DOHH2 (cell line): Measurements from ENCODE around the gene ENOX1.
A peak's percentile ranks its signal among the peaks of the same experiment; 100 is the strongest.

Experiments used
- H3F3A ChIP-seq: fragments of 200-600 bp; sonication (generic), shearing (Covaris generic); 2 replicates; pipeline ENCODE4 v1.6.0; 2016; ENCODE audit warnings: antibody characterized with exemption, mild to moderate bottlenecking; ENCODE audit not compliant: control insufficient read depth, insufficient read depth
- H3K27ac ChIP-seq: fragments of 200-600 bp; sonication (generic); 2 replicates; pipeline ENCODE4 v1.5.1; 2014; ENCODE audit warnings: low read depth, mild to moderate bottlenecking, low read length, moderate library complexity
- H3K27me3 ChIP-seq: fragments of 200-600 bp; sonication (generic); 2 replicates; pipeline ENCODE4 v1.6.1; 2014; ENCODE audit warnings: mild to moderate bottlenecking, low read length, mixed read lengths; ENCODE audit not compliant: control insufficient read depth
- H3K36me3 ChIP-seq: fragments of 200-600 bp; sonication (generic); 2 replicates; pipeline ENCODE4 v1.6.1; 2014; ENCODE audit warnings: mild to moderate bottlenecking, low read length, moderate library complexity, mixed read lengths; ENCODE audit not compliant: control insufficient read depth
- H3K4me1 ChIP-seq: fragments of 200-600 bp; sonication (generic); 2 replicates; pipeline ENCODE4 v1.6.1; 2014; ENCODE audit warnings: mild to moderate bottlenecking, low read length, mixed read lengths; ENCODE audit not compliant: control insufficient read depth
- H3K4me2 ChIP-seq: fragments of 200-600 bp; sonication (generic); 2 replicates; pipeline ENCODE4 v1.6.0; 2014; ENCODE audit warnings: mild to moderate bottlenecking, low read length, moderate library complexity
- H3K4me3 ChIP-seq: fragments of 200-600 bp; sonication (generic); 2 replicates; pipeline ENCODE4 v1.5.1; 2014; ENCODE audit warnings: mild to moderate bottlenecking, low read length, mixed read lengths
- H3K79me2 ChIP-seq: fragments of 200-600 bp; sonication (generic); 2 replicates; pipeline ENCODE4 v1.6.1; 2014; ENCODE audit warnings: mild to moderate bottlenecking, low read length, mixed read lengths; ENCODE audit not compliant: control insufficient read depth
- H3K9me2 ChIP-seq: fragments of 200-600 bp; sonication (generic); replicated peaks from 2 replicates; pipeline ENCODE4 v1.6.1; 2014; ENCODE audit warnings: mild to moderate bottlenecking, low read length, mixed read lengths; ENCODE audit not compliant: control insufficient read depth
- H3K9me3 ChIP-seq: fragments of 200-600 bp; sonication (generic); 2 replicates; pipeline ENCODE4 v1.6.1; 2014; ENCODE audit warnings: antibody characterized with exemption, low read length, mixed read lengths; ENCODE audit not compliant: control insufficient read depth, insufficient read depth
- H4K20me1 ChIP-seq: fragments of 200-600 bp; sonication (generic); 2 replicates; pipeline ENCODE4 v1.6.0; 2014; ENCODE audit warnings: low read depth, mild to moderate bottlenecking, antibody characterized with exemption, low read length, moderate library complexity; ENCODE audit not compliant: control insufficient read depth, insufficient read depth
- EZH2phosphoT487 ChIP-seq: fragments of 200-600 bp; sonication (generic); IDR thresholded peaks from 2 replicates; pipeline ENCODE4 v1.6.1; 2017; ENCODE audit warnings: borderline replicate concordance, mild to moderate bottlenecking, antibody characterized with exemption, low read length, moderate library complexity, mixed read lengths
- TF ChIP-seq, protein P1 (sequence below): fragments of 200-600 bp; sonication (generic); IDR thresholded peaks from one replicate; pipeline ENCODE4 v1.5.1; 2014; ENCODE audit warnings: antibody characterized with exemption, mild to moderate bottlenecking, low read depth, low read length; ENCODE audit not compliant: poor library complexity, severe bottlenecking

ENOX1 gene

DNA sequence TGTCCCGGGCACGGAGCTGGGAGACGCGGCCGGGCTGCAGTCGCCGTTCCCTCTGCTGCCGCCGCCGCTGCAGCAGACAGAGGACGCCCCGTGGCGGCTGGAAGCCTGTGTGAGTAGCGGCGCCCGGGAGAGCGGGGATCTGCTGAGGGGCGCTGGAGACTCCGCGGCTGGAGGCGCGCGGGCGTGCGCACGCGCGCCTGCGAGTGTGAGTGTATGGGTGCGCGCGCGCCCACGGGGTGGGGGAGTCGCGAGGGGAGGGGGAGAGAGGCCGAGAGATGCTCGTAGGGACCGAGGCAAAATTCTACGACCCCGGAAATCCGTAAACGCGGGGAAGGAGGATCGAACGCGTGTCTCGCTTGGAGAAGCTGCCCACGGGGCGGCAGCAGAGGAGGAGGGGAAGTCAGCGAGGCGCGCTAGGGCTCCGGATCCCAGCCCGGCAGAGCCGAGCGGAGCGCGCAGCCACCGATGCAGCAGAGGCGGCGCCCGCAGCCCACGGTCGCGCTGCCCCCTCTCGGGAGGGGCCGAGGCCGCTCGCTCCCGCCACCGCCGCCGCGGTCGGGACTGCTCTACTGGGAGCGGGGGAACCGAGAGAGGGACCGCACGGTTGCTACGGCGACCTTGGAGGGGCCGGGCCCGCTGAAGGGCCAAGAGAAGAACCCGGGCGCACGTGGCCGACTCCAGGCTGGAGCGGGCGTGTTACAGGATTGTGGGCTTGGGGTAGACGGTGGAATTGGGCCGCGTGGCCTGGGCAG lies at the start of gene ENOX1:
Gene ENOX1, minus strand, starts transcription at position 207 of the 752 bp plus-strand sequence.
- no peaks in the 10 kb centered on the region for H3K9me2 ChIP-seq
- H3K9me3 ChIP-seq: no peaks in the 10 kb centered on the region
- TF ChIP-seq, protein P1, sequence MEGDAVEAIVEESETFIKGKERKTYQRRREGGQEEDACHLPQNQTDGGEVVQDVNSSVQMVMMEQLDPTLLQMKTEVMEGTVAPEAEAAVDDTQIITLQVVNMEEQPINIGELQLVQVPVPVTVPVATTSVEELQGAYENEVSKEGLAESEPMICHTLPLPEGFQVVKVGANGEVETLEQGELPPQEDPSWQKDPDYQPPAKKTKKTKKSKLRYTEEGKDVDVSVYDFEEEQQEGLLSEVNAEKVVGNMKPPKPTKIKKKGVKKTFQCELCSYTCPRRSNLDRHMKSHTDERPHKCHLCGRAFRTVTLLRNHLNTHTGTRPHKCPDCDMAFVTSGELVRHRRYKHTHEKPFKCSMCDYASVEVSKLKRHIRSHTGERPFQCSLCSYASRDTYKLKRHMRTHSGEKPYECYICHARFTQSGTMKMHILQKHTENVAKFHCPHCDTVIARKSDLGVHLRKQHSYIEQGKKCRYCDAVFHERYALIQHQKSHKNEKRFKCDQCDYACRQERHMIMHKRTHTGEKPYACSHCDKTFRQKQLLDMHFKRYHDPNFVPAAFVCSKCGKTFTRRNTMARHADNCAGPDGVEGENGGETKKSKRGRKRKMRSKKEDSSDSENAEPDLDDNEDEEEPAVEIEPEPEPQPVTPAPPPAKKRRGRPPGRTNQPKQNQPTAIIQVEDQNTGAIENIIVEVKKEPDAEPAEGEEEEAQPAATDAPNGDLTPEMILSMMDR: no peak
- TF ChIP-seq EZH2phosphoT487: no peak
- 0 out of 2 replicates have a peak, but pooled peaks cover 6% of the 10 kb centered on the region for H3K4me1 ChIP-seq
- no peak within 1 kb of the TSS for H3K27ac ChIP-seq
- peak within 1 kb of the TSS; percentile 77 for H3K4me3 ChIP-seq
- peak within 1 kb of the TSS; percentile 75 for H3K4me2 ChIP-seq
- no peaks in the 10 kb centered on the region for H3F3A ChIP-seq
- no peaks in the 10 kb centered on the region for H3K36me3 ChIP-seq
- H3K27me3 ChIP-seq: peaks cover 2% of the 10 kb centered on the region
- H4K20me1 ChIP-seq: no peaks in the 10 kb centered on the region
- H3K79me2 ChIP-seq: no peaks in the 10 kb centered on the region

DNA sequence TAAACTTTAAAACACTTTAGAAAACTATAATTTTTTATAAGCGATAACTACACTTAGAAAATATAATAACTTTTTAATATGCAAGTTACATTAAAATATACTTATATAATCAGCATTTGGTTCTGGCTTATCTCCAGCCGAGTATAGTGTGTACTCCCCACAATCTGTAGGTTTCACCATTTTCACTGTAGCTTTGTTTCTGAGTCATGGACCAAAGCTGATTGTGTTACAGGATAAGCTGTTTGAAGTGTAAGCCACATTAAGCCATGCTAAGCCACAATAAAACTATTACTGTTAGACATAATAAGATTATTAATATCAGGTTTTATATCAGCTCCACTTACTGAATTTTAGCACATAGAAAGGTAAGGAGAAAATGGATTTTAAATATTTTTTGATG lies 48.9 kb upstream of the ENOX1 start:
- Histone ChIP-seq H3K79me2 (no peaks in the 10 kb centered on the region), H3K9me3 (no peaks in the 10 kb centered on the region), H3K27ac (no peak overlapping the region), H3K4me1 (peaks cover 6% of the 10 kb centered on the region), H3K4me3 (no peak overlapping the region), H3K9me2 (no peaks in the 10 kb centered on the region), H3F3A (no peaks in the 10 kb centered on the region), H3K27me3 (no peaks in the 10 kb centered on the region), H4K20me1 (no peaks in the 10 kb centered on the region), H3K4me2 (no peak overlapping the region), H3K36me3 (no peaks in the 10 kb centered on the region)
- no peak for TF ChIP-seq EZH2phosphoT487
- TF ChIP-seq, protein P1: no peak

DNA sequence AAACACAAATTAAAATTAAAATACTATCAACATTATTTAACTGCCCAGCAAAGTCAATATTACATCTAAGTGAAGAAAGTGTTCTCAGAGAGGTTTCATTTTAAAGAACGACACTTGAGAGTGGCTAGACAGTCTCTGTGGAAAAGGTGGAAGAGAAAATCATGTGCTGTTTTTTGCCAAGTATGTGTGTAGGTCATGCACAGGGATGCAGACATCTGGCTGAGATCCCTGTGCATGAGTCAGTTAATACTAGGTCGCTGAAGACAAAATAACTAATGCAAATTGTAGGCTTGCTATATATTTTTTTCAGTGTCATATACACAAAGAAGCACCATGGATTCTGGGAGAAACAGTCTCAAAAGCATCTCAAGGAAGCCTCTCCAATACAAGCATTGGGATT lies 44.3 kb upstream of the ENOX1 start:
- TF ChIP-seq, protein P1: no peak
- TF ChIP-seq EZH2phosphoT487: no peak
- no peak overlapping the region for H3K4me2 ChIP-seq
- H3K27me3 ChIP-seq: no peaks in the 10 kb centered on the region
- no peaks in the 10 kb centered on the region for H3K36me3 ChIP-seq
- H3K9me3 ChIP-seq: no peaks in the 10 kb centered on the region
- no peaks in the 10 kb centered on the region for H3K79me2 ChIP-seq
- no peaks in the 10 kb centered on the region for H3F3A ChIP-seq
- no peak overlapping the region for H3K4me3 ChIP-seq
- H3K27ac ChIP-seq: no peak overlapping the region
- no peaks in the 10 kb centered on the region for H3K9me2 ChIP-seq
- H4K20me1 ChIP-seq: no peaks in the 10 kb centered on the region
- no peaks in the 10 kb centered on the region for H3K4me1 ChIP-seq
